G401 (cell line): ENCODE results near the gene FADS2. TPM values are rescaled to one million over a fixed set of nuclear protein-coding genes. Genes with fewer than 3 reads are reported as not detected.

Source experiments
- DNase-seq: peaks from one replicate; pipeline ENCODE4 v3.0.0-alpha.2; 2015; ENCODE audit warnings: low spot score
- in situ Hi-C: cut with HindIII; loops from 2 replicates; pipeline ENCODE4 v1.10.0; 2016; ENCODE audit warnings: low sequenced_read_pairs, mixed read lengths
- total RNA-seq: library from RNA; depleted of rRNA; stranded (reverse); fragments of >200 nt; shearing (Covaris generic); gene quantifications from 2 replicates; pipeline ENCODE4 v1.2.3, GENCODE V29; 2014

Gene FADS2
- total RNA-seq, 1 experiment from 2014 or later, result 244 TPM

DNA sequence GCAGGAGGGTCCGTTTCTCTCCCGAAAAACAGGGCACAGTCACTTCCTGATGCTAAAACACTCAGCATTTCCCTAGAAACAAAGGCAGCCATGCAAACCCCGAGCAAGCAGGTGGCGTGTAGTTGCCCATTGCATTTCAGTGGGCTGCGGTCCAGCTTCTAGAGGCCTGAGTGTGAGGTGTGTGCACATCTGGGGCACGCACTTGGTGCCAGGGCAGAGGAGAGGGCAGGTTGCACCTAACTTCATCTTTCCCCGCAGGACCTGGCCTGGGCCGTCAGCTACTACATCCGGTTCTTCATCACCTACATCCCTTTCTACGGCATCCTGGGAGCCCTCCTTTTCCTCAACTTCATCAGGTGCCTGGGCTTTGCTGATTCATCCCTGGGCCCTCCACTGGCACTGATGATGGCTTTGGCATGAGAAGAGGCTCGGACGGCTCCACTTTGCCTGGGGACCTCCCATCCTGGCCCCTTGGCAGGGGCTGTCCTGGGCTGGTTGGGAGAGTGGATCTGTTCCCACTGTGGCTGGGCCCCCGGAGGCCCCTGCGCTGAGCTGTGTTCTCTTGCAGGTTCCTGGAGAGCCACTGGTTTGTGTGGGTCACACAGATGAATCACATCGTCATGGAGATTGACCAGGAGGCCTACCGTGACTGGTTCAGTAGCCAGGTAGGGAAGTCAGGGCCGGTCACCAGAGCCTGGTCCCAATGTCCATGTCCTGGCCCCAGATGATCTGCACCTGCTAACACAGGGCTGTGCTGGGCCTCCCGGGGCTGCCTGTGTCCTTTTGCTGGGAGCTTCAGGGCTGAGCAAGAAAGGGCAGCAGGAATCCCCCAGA is 34.8 kb downstream of the FADS2 start:
- DNase-seq, result no peak
- in situ Hi-C loops, result no loop called here

GRCh38 chr11:61863548-61864081 is 35.5 kb downstream of the FADS2 start:
- DNase-seq, result no peak
- in situ Hi-C loops, result no loop called here

- no peak for DNase-seq
- in situ Hi-C loops, result no loop called here
Observed at GRCh38 chr11:61864814-61865775, 37.0 kb downstream of the FADS2 start.

DNA sequence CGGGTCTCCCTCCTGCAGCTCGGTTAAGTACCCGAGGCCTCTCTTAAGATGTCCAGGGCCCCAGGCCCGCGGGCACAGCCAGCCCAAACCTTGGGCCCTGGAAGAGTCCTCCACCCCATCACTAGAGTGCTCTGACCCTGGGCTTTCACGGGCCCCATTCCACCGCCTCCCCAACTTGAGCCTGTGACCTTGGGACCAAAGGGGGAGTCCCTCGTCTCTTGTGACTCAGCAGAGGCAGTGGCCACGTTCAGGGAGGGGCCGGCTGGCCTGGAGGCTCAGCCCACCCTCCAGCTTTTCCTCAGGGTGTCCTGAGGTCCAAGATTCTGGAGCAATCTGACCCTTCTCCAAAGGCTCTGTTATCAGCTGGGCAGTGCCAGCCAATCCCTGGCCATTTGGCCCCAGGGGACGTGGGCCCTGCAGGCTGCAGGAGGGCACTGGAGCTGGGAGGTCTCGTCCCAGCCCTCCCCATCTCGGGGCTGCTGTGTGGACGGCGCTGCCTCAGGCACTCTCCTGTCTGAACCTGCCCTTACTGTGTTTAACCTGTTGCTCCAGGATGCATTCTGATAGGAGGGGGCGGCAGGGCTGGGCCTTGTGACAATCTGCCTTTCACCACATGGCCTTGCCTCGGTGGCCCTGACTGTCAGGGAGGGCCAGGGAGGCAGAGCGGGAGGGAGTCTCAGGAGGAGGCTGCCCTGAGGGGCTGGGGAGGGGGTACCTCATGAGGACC is 38.3 kb downstream of the FADS2 start:
- in situ Hi-C loops, result no loop called here
- no peak for DNase-seq

GRCh38 chr11:61866958-61867343 is 38.9 kb downstream of the FADS2 start:
- no peak for DNase-seq
- in situ Hi-C loops, result no loop called here

DNA sequence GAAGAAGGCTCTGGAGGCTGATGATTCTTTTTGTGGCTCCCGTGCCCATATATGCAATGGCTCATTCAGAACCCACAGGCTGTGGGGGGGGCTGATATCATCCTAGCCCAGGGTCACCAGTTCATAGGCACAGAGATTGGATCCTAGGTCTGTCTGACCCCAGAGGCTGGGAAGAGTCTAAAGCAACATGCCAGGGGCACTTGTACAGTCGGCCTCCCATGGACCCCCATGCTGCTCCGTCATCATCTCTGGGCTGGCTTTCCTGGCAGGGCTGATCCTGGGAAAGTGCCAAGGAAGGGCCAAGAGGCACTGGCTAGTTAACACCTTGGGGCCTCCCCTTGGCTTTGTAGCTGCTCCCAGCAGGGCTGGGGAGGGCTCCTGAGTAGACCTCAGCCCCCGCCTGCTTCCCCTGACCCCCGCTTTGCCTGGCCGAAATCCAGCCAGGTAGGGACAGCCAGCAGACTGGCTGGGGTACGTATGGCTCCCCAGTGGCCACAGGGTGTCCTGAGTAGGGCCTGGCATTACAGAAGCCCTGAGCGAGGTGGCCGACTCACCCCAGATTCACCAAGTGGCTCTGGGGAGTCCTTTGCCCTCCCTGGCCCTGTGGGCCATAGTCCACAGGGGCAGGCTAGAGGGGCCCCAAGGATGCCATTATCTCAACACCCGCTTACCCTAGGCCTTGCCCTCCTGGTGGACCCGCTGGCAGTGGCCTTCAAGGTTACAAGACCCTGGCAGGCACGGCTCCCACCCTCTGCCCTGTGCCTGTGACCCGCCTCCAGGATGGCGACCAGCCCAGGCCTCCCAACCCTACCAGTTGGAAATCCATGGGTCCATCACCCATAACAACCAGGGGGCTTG is 40.7 kb downstream of the FADS2 start:
- DNase-seq, result no peak
- in situ Hi-C loops, result no loop called here

- DNase-seq, result no peak
- in situ Hi-C loops, result no loop called here
Observed at GRCh38 chr11:61869429-61869707, 41.3 kb downstream of the FADS2 start.

GRCh38 chr11:61869708-61870451 is 41.8 kb downstream of the FADS2 start:
- in situ Hi-C loops, result no loop called here
- DNase-seq, result no peak

DNA sequence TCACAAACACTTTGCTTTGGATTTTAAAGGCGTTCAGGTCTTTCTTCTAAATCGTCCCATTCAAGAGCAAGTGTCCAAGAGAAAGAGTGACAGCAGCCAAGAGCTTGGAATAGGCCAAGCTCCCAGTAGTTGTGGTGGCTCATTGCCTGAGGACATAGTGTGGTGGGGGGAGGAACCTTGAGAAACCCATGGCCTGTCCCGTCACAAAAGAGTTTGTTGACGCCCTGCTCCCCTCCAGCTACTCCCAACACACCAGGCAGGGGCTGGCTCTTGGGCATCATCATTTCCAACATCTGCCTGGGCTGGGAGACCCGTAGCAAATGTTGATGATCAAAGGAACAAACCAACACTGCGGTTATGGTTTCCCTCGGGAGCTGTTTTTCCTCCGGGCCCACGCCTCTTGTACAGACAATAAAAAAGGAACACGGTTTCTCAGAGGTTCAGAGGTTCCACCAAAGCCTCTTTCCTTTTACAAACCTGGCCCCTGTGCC is 42.5 kb downstream of the FADS2 start:
- DNase-seq, result no peak
- in situ Hi-C loops, result no loop called here

- peak; percentile 84 for DNase-seq
- in situ Hi-C loops, result no loop called here
Observed at GRCh38 chr11:61871158-61871597, 43.1 kb downstream of the FADS2 start.

DNA sequence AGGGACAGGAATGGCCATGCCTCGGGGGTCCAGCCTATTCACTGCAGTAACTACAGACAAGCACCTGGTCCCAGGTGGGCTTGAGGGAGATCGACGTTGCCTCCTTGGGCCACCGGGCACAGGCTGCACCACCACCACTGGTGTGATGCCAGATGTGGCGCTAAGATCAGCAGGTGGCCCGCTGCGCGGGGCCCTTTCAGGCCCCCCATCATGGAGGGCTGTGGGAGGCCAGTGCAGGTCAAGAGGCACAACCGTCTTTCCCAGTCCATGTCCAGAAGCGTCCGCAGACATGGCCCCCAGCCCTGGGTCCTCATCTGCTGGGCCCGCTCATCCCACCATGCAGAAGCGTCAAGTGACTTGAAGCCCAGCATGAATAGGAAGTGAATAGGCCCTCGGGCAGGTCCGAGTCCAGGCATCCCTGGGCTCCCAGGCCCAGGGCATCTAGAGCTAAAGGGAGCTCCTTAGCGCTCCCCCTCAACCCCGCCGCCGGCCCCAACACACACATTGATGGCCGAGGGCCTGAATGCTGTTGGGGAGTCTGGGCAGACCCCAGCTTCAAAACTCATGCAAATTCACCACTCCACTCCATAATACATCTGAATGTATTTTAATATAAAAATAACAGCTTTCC is 45.0 kb downstream of the FADS2 start:
- in situ Hi-C loops, result no loop called here
- no peak for DNase-seq

DNA sequence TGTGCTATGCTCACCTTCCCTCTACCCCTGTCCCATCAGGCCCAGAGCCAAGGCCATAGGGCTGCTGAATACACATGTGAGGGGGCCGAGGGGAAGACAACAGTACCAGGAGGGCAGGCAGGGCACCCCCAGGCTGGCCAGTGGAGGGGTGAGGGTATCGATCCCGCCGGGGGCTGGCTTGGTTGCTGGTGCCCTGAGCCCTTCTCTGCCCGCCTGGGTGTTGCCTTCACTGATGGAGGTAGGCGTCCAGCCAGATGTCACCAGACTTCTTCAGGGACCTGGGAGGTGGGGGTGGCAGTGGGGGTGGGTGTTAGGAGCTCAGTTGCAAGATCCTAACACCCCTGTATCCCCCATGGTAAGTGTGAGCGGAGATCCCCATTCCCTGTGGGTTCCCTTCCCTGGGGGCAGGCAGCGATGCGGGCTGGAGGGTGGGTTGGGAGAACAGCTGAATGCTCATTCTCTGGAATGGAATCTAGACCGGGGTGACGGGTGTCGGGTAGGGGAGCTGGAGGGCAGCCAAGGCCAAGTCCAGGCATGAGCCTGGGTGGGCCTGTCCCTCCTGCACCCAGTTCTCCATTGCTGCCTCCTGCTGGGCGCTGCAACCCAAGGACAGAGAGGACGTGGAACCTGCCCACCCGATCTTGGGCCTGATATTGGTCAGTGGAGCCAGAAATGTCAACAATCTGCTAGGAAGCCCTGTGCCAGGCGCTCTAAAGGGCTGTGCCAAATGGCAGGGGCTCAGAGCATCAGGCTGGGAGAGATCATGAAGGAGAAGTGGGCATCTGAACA is 45.7 kb downstream of the FADS2 start:
- peak; percentile 74 for DNase-seq
- in situ Hi-C loops, result no loop called here

GRCh38 chr11:61874377-61874809 is 46.3 kb downstream of the FADS2 start:
- in situ Hi-C loops, result no loop called here
- peak; percentile 80 for DNase-seq

GRCh38 chr11:61874853-61875252 is 46.8 kb downstream of the FADS2 start:
- in situ Hi-C loops, result no loop called here
- DNase-seq, result no peak

GRCh38 chr11:61875698-61876097 is 47.6 kb downstream of the FADS2 start:
- DNase-seq, result no peak
- in situ Hi-C loops, result no loop called here

DNA sequence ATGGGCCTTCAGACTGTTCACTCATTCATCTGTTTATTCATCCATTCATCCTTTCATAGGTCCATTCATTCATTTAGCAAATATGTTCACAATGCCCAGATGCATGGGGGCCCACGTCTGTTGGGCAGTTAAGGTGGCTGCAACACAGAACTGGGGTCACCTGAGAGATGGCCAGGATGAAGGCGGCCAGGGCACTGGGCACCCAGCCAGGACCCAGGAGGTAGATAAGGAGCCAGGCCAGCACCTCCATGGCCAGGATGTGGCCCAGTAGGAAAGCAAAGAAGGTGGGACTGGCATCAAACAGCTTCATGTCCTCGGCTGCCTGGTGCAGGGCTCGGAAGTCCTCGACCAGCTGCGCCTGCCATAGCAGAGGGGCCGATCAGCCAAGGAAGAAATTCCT is 51.1 kb downstream of the FADS2 start:
- in situ Hi-C loops, result no loop called here
- DNase-seq, result no peak

DNA sequence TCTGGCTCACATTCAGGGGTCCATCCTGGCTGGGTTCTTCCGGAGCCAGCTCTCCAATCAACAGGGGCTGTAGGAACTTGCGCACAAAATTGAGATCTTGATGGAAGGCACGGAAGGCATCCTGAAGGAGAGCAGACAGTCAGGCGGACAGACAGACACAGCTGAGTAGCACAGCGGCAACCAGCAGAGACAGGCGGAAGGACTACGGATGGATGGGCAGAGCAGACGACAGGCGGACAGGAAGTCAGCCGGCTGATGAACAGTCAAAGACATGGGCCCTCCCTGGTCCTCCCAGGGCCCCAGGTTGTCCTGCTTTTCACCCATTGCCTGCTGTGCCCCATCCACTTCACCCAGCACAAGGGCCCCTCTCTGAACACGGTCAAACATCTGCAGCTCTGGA is 51.9 kb downstream of the FADS2 start:
- in situ Hi-C loops, result no loop called here
- no peak for DNase-seq
